GM15510 (cell line): Measurements from ENCODE around the gene ADCY5.

ENCODE experiments used
- POLR2A ChIP-seq: IDR thresholded peaks from 3 replicates; pipeline ENCODE4 v1.6.1; 2011; ENCODE audit warnings: borderline replicate concordance; ENCODE audit not compliant: insufficient read length; ENCODE audit errors: extremely low read depth

The ADCY5 gene

DNA sequence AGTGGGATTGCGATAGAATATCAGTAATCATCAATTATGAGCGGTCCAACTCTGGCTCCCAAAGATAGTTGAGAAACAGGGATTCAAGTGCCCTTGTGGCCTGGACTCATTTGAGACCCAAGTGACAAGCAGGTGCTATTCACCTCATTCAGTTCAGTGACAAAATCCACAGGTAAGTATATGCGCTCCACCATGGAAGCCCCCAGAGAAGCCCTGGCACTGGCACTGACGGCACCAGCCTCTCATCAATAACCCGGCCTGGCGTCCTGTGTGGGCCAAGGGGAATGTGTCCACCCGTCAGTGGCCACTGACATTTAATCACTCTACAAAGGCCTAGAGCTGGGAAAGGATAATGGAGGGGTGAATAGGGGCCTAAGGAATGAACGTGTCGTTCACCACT lies 117.2 kb downstream of the ADCY5 start:
- TF ChIP-seq POLR2A, result no peak

DNA sequence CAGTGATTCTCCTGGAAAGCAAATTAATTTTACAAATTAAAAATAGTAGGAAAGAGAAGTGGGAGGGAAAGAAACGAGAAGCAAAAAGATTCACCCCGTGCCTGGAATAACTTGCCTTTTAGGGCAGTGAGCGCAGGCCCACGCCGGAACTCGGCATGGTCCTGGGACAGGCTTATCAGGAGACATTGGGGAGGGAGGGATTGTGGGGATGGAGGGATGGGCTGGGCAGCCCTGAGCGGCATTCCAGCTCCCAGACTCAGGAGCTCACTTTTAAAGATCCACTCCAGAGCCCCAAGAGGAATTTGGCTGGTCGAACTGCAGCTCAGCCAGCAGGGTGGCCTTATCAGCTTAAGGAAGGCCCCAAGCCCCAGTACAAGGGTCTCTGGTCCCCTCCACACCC lies 117.9 kb downstream of the ADCY5 start:
- TF ChIP-seq POLR2A, result no peak

DNA sequence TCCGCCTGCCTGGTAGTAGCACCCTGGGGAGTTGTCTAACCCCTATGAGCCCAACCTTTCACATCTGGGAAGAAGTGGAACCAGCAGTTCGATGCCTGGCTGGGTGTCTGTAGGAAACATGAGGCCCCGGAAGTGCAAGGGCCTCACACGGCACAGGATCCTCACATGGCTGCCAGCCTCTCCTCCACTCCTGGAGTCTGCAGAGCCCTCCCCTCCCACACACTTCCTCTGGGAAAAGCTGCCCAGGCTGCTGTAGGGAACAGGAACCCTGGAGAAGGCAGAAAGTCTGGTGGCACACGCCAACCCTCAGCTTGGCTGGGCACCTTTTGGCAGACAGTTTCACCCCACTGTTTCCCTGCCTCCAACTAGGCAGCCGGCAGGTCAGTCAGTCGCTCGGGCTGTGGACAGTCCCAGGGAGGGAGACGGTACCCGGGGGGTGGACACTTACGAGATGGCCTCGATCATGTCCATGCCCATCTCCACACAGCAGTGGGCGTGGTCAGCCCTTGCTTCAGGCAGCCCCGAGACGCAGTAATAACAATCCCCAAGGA lies 118.4 kb downstream of the ADCY5 start:
- TF ChIP-seq POLR2A, result no peak

DNA sequence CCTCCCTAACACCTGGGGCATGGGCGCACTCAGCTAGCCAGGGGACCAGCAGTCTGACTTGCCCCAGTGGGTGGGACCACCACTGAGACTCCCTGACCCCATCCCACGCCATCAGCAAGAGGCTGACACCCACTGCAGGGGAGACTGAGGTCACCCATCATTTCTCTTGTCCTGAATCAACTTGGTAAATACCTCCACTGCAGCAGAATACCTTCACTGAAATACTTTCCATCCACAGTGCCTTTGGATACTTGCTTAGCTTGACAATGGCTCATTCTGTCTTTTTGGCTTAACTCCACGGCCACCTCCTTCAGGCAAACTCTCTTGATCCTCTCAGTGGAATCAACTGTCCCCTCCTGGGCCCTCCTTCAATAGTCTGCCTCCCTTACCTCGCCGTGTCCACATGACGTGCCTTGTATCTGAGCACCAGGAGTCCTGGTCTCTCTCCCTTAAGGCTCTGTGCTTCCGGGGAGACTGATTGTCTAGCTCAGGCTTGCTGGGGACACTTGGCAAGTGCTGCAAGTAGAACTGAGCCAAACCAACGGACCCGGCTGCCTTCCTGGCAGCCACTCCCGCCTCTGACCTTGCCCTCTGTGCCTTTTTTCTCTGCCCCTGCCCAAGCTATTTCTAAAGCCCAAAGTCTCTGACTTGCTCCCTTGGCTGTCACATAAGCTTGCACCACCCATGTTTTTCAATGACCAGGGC lies 119.1 kb downstream of the ADCY5 start:
- no peak for TF ChIP-seq POLR2A

DNA sequence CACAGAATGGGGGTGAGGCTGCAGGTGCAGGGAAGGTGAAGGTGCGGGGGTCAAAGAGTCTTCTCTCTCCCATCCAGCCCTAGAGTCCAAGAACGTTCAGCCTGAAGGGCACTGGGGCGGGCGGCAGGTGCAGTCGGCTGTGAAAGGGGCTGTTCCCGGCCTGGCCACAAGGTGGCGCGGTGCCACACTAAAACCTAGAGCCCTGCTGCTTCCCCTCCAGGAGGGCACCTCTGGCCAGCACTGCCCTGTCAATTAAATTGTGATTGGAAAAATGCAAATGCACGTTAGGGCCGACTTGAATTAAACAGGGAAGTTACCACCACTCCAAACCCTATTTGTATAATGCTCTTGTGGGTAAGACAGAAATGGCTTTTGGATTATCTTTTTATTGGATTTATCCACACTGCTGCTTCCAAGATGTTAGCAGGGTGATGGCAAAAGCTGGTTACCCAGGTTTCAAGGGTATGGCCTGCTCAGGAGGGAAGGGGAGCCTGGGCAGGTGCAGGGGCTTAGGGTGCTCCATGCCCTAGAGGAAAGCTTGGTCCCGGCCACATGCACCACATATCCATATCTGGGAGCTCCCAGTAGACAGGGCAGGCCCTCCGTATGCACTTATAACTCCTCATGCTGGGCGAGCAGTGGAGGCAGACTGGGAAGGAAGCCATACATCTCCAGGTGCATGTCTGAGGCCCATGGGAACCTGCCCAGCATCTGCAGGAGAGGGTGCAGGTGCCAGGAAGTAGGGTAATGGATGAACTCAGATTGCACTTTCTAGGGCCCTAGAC lies 119.8 kb downstream of the ADCY5 start:
- no peak for TF ChIP-seq POLR2A

DNA sequence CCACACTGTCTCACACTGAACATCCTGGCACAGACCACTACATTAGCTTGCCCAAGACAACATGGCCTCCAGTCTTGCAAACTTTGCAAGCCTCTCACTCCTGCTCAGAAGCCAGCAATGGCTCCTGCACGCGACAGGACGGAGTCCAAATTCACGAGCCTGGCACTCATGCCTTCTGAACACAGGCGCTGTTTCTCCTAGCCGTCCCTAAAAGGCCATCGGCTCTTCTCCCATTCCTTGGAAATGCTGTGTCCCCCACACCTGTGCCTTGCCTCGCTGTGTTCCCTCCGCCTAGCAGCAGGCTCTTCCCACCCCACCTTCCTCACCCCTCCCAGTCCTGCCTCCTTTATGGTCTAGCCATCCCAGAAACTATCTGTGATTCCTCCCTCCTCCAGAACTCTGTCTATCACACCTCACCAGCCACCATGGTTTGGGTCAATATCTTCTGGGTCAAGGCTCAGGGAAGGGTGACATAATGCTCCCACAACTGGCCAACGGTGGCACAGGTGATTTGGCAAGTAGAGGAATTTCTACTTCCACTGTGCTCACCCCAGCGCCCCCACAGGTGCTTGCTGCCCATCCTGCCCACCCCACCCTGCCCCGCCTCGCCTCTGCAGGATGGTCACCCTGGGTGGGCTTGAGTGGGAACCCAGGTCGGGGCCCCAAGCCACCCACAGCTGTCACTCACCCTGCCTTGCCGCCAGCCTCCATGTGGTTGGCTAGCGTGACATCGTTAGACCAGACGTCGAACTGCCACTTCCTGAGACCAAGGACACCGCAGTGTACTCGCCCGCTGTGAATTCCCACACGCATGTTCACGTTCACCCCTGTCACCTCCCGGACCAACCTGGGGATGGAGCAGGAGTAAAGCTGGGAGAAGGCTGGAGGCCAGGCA lies 120.7 kb downstream of the ADCY5 start:
- no peak for TF ChIP-seq POLR2A

DNA sequence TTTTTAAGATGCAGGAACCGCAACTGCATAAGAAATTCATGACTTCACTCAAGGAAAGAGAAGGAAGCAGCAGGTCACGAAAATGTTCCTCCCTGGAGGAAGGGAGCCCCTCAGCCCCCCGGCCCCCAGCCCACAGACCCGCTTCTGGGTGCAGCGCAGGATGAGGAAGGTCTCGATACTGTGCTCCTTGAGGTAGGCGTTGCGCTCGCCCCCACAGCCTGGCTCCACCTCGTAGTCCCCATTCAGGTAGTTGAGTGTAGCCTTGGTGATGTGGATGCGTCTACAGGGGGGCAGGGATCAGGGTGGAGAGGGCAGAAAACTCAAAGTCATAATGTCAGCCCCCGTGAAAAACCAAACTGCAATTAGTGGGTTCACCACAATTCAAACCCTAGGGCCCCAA lies 121.4 kb downstream of the ADCY5 start:
- TF ChIP-seq POLR2A, result no peak

DNA sequence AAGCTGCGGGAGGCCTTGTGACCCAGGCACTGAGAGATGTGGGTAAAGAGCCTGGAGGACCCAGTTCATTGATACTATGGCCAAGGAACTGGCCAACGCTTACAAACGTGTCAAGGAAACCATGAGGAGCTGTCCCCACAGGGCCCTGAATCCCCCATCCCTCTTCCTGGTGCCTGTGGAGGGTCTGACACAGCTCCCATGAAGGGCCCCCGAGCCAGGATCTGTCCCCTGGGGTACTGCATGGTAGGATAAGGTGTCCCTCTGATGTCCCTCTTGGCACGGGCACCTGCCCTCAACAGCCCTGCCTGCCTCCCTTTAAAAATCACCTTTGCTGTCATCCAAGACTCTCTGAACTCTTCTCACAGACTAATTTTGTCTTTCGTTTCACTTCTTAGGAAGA lies 122.4 kb downstream of the ADCY5 start:
- no peak for TF ChIP-seq POLR2A

DNA sequence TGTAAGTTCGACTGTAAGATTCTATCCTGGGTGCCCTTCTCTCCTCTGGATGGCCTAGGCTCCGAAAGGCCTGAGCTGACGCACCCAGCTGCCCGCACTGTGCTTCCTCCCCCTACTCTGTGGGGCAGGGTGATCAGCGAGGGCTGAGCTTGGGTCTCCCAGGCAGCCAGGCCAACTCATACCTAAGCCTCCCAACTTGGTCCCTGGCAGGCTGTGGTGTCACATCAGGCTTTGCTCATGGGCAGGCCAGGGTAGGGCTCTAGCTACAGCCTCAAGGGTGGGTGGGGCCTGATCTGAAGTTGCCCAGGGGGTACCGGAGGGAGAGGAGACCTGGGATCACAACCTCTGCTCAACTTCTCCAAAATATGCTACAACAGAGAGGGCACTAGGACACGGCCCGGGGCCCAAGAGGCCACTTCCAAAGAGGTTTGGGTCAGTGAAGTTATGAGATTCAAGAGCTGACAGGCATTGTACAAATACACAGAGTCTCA lies 123.1 kb downstream of the ADCY5 start:
- TF ChIP-seq POLR2A, result no peak

DNA sequence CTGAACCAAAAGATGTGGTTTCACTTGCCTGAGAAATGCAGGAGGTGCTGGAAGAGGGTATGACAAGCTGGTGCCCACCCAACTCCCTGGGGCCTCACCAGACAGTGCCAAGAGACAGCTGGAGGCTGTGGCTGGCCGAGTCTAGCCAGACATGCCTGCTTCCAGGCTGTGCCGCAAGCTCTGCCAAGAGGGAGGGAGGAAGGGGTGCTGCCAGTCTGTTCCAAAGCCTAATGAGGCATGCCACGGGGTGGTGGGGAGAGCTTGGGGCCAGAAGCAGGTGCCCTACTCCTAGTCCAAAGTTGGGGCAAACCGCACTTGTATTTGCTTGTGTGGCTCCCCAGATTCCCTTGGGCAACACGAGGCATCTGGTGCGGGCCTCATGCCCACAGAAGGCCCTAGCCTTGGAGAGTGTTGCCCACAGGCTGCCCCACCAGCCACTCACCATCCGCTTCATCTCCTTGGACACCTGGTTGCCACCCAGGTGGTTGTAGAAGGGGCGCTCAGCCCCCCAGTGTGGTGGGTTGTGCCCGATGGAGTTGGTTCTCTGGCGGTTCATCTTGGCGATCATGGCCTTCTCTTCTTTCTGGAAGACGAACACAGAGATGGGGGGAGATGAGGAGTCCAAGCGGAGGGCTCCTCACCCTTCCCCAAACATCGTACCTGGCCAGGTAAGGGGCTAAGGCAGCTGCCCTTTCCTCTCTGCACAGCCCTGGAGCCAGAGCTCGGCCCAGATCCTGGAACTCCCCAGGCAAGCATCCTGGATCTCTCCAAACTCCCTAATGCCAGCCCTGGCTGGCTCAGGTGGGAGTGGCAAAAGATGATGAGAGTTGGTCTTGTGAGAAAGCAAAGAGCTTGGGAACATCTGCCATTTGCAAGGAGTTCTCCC lies 123.8 kb downstream of the ADCY5 start:
- no peak for TF ChIP-seq POLR2A

DNA sequence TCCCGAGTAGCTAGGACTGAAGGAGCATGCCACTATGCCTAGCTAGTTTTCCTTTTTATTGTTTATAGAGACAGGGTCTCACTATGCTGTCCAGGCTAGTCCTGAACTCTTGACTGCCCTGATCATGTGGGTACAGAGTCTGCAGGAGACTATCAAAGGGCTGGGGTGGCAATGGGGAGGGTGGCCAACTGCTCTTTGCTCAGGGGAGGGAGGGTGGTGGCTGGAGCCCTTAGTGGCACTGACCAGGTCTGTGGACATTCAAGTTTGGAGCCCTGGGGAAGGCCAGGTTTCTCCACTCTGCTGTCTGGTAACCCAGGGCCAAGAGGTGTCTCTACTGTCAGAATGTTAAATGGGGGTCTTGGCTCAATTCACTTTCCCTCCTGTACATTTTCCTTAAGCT lies 125.1 kb downstream of the ADCY5 start:
- no peak for TF ChIP-seq POLR2A

DNA sequence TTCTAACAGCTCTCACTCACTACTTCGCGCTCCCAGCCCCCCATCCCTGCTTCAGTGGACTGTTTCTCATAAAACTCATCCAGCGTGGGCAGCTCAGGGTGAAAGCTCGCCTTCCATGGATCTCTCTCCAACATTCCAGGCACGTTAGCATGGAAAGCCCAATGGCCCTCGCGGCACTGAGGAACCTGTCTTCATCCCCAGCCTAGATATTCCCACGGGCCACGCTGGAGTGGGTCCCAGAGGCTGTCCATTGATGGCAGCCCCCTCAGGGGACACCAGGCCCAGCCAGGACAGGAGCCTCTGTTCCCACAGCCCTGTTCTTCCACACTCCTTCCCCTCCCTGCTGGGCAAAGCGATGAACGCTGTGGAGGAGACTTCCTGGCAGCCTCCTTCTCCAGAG lies 126.0 kb downstream of the ADCY5 start:
- TF ChIP-seq POLR2A, result no peak

DNA sequence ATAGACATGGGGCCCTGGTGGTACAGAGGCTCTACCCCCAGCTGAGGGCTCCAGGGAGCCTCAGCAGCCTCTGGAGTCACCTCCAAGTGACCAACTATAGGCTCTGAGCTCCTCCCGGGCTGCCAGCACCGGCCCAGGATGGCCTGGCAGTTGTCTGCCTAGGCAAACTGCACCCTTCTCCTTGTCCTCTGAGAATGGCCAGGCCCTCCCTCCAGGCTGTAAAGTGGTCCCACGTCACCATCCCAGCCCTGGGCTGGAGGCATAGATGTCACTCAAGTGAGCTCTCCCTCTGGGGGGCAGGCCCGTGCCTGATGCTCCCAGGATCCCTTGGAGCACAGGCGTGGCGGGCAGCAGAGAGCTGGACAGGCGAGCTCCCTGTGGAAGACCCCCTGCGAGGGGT lies 127.1 kb downstream of the ADCY5 start:
- no peak for TF ChIP-seq POLR2A

DNA sequence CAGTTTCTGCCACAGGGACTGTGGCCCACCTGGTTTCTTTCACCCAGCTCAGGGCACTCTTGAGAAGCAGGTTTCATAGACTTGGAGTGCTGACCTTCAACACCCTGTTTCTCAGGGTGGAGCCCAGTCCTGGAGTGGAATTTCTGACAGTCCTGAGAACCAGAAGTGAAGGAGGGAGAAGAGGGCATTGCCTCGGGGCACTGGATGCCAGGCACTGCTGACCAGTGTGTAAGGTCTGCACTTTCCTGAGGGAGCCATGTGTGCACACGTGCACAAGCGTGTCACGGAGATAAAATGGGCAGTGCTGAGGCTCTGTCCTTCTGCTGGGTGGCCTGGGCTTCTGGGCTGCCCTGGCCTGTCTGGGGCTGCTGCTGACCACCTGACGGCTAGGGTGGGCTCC lies 128.7 kb downstream of the ADCY5 start:
- no peak for TF ChIP-seq POLR2A
